PC-3 (cell line): ENCODE measurements around the gene RIMS4.

ENCODE experiments used
- CTCF ChIP-seq: fragments of 300-600 bp; sonication (generic); conservative IDR thresholded peaks from 2 replicates; pipeline ENCODE4 v1.5.1; 2017; ENCODE audit warnings: antibody characterized with exemption, low read depth, mild to moderate bottlenecking, low read length
- EZH2 ChIP-seq: fragments of 300-600 bp; sonication (generic); IDR thresholded peaks from one replicate; pipeline ENCODE4 v1.6.1; 2017; ENCODE audit warnings: antibody characterized with exemption, mild to moderate bottlenecking, low read length; ENCODE audit not compliant: unreplicated experiment
- EZH2phosphoT487 ChIP-seq: fragments of 300-600 bp; sonication (generic); IDR thresholded peaks from 2 replicates; pipeline ENCODE4 v1.6.1; 2018; ENCODE audit warnings: mild to moderate bottlenecking, antibody characterized with exemption, low read length, borderline replicate concordance

GRCh38 chr20:44758247-44759101 is 51.9 kb downstream of the RIMS4 start:
- TF ChIP-seq EZH2 = no peak
- TF ChIP-seq CTCF = no peak
- no peak for TF ChIP-seq EZH2phosphoT487
